Astrocyte of the cerebellum (primary cell): Measurements from ENCODE around the gene BANF1.

ENCODE experiments used
- DNase-seq: peaks from one replicate; pipeline ENCODE4 v3.0.0-alpha.2; 2011; ENCODE audit warnings: low read depth
- H3K4me3 ChIP-seq: 2 replicates; pipeline ENCODE4 v1.5.1; 2011; ENCODE audit warnings: mild to moderate bottlenecking, low read depth, low read length, moderate library complexity
- CTCF ChIP-seq: IDR thresholded peaks from 2 replicates; pipeline ENCODE4 v1.5.1; 2012; ENCODE audit warnings: low read length, low read depth, moderate library complexity, mild to moderate bottlenecking; ENCODE audit errors: missing control alignments
- in situ Hi-C: cut with HindIII; loops from 2 replicates; pipeline ENCODE4 v1.10.0; 2017; ENCODE audit warnings: low sequenced_read_pairs

The BANF1 gene

GRCh38 chr11:66035653-66036333, 33.5 kb downstream of the BANF1 start:
- DNase-seq, result no peak
- no peak for TF ChIP-seq CTCF
- H3K4me3 ChIP-seq, result no peak overlapping the region
- in situ Hi-C loops, result no loop called here

- in situ Hi-C loops, result no loop called here
- no peak for DNase-seq
- H3K4me3 ChIP-seq, result no peak overlapping the region
- no peak for TF ChIP-seq CTCF
Observed at GRCh38 chr11:66036334-66036710, 34.0 kb downstream of the BANF1 start.

DNA sequence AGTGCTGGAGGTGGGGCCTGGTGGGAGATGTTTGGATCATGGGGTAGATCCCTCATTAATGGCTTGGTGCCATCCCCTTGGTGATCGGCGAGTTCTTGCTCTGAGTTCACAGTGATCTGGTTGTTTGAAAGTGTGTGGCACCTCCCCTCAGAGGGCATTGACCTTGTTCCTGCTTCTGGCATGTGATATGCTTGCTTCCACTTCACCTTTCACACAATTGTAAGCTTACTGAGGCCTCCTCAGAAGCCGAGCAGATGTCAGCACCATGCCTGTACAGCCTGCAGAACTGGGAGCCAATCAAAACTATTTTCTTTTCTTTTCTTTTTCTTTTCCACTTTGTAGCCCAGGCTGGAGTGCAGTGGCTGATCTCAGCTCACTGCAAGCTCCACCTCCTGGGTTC, 35.0 kb downstream of the BANF1 start:
- in situ Hi-C loops, result no loop called here
- no peak overlapping the region for H3K4me3 ChIP-seq
- TF ChIP-seq CTCF, result no peak
- no peak for DNase-seq

DNA sequence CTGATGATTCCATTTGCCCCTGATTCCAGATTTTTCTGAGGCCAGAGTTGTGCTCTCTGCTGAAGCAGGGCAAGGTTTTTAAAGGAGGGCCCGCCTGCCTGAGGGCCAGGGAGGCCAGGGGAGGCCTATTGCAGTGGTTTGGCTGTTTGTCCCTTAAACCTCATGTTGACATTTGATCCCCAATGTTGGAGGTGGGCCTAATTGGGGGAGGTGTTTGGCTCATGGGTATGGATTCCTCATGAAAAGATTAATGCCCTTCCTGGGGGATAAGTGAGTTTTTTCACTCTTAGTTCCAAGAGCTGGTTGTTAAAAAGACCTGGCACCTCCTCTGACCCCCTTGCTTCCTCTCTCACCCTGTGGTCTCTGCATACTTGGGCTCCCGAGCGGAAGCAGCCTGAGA, 37.5 kb downstream of the BANF1 start:
- no peak for TF ChIP-seq CTCF
- H3K4me3 ChIP-seq, result no peak overlapping the region
- in situ Hi-C loops, result no loop called here
- DNase-seq, result no peak

DNA sequence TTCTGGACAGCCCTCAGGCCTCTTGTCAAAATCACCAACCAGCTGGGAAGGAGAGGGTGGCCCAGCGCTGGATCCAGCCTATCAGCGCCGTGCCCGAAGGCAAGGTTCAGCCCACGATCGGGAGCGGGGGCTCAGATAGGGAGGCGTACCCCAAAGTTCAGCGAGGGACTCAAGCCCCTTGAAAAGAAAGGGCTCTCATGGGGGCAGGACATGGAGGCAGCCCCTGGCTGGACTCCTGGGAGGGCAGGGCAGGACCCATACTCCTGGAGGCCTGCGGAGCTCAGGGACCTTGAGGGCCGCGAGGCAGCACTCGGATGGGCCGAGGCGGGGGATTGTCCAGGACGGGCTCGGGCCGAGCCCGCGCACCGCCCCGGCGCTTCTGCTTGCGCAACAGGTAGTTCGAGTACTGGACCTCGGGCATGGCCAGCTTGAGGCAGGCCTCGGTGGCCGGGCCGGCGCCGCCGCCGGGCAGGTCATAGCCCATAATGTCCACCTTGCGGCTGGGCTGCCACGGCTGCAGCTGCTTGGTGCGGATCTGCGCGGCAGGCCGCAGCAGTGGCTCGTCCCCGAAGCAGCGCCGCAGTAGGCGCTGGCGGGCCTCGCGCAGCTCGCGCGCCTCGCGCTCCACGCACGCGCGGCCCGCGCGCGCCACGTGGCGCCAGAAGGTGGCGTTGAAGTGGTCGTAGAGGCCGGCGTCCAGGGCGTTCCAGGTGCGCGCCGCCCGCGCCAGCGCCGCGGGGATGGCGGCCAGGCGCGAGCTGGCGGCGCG, 40.1 kb downstream of the BANF1 start:
- in situ Hi-C loops, result no loop called here
- no peak for TF ChIP-seq CTCF
- no peak for DNase-seq
- H3K4me3 ChIP-seq, result no peak overlapping the region

DNA sequence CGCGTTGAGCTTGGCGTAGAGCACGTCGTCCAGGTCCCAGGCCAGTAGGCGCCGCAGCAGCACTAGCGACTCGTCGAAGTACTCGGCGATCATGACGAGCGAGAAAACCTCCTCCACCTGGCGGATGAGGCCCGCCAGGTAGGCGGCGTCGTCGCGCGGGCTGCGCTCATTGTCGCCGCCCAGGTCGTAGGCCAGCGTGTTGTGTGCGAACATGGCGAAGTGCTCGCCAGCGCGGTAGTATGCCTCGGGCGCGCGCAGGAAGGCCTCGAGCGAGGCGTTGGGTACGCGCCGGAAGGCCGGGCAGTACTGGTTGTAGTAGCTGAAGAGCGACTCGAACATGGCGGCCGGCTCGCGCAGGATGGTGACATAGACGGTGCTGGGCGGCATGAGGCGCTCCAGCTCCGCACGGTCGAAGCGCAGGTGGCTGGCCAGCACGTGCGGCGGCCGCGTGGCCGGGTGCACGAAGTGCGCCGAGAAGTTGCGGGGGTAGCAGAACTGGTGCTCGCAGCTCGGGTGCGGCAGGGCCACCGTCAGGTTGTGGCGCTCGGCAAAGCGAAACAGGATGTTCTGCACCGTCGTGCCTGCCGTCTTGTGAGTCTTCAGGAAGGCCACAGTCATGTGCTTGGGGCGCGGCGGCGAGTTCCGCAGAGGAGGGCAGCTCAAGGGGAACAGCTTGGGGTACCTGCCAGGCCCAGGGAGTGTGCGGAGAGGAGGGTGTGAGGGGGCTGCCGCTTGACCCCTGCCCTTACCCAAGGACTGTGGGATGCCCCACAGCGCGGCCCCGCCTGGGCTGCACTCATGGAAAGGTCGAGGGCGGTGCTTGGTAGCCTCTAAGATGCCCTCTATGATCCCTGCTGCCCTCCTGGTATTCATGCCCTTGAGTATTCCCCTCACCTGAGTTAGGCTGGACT, 40.9 kb downstream of the BANF1 start:
- TF ChIP-seq CTCF, result no peak
- DNase-seq, result no peak
- in situ Hi-C loops, result no loop called here
- H3K4me3 ChIP-seq, result no peak overlapping the region
